ENCODE measurements around the gene OR7A5.
"Not testable (repeated sequence)": the region's sequence is repeated elsewhere in the genome, so short reads cannot be mapped to it uniquely, and the experiment has no call there.

DNA sequence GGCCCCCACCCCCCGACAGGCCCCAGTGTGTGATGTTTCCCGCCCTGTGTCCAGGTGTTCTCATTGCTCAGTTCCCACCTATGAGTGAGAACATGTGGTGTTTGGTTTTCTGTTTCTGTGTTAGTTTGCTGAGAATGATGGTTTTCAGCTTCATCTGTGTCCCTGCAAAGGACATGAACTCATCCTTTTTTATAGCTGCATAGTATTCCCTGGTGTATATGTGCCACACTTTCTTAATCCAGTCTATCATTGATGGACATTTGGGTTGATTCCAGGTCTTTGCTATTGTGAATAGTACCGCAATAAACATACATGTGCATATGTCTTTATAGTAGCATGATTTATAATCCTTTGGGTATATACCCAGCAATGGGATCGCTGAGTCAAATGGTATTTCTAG is 57.3 kb downstream of the OR7A5 start:
- not testable (repeated sequence) for TF ChIP-seq POLR2A (IDR thresholded peaks at IDR 0.05)
- TF ChIP-seq, protein P1, sequence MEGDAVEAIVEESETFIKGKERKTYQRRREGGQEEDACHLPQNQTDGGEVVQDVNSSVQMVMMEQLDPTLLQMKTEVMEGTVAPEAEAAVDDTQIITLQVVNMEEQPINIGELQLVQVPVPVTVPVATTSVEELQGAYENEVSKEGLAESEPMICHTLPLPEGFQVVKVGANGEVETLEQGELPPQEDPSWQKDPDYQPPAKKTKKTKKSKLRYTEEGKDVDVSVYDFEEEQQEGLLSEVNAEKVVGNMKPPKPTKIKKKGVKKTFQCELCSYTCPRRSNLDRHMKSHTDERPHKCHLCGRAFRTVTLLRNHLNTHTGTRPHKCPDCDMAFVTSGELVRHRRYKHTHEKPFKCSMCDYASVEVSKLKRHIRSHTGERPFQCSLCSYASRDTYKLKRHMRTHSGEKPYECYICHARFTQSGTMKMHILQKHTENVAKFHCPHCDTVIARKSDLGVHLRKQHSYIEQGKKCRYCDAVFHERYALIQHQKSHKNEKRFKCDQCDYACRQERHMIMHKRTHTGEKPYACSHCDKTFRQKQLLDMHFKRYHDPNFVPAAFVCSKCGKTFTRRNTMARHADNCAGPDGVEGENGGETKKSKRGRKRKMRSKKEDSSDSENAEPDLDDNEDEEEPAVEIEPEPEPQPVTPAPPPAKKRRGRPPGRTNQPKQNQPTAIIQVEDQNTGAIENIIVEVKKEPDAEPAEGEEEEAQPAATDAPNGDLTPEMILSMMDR (IDR thresholded peaks at IDR 0.05): not testable (repeated sequence)
